HG02678 (cell line): Measurements from ENCODE around the gene ENTHD1.

Experiments
- ATAC-seq: cut with Tn5 transposase; IDR thresholded peaks from one replicate; pipeline ENCODE4 v1.9.1; 2021; ENCODE audit warnings: mild to moderate bottlenecking, moderate library complexity; ENCODE audit not compliant: unreplicated experiment

Gene ENTHD1

GRCh38 chr22:39693943-39694500, 199.5 kb downstream of the ENTHD1 start:
- no peak for ATAC-seq
